HepG2 (cell line): ENCODE data around the gene GAREM1. TPM values are rescaled to one million over a fixed set of nuclear protein-coding genes. Genes with fewer than 3 reads are reported as not detected.

Source experiments
- AFF4 ChIP-seq: sonication (generic); formaldehyde crosslinking; IDR thresholded peaks from 2 replicates; pipeline ENCODE4 v1.4.0; 2020; ENCODE audit warnings: missing genetic modification reagents
- BRD4 ChIP-seq: sonication (generic); formaldehyde crosslinking; IDR thresholded peaks from 2 replicates; pipeline ENCODE4 v1.4.0; 2020; ENCODE audit warnings: missing genetic modification reagents
- ELF4 ChIP-seq: sonication (generic); formaldehyde crosslinking; IDR thresholded peaks from 2 replicates; pipeline ENCODE4 v1.5.0; 2020; ENCODE audit warnings: missing genetic modification reagents, mild to moderate bottlenecking, moderate library complexity, borderline replicate concordance
- FOXO1 ChIP-seq: sonication (generic); formaldehyde crosslinking; IDR thresholded peaks from 2 replicates; pipeline ENCODE4 v1.4.0; 2020; ENCODE audit warnings: missing genetic modification reagents
- HOXD1 ChIP-seq: sonication (generic); formaldehyde crosslinking; IDR thresholded peaks from 2 replicates; pipeline ENCODE4 v1.5.0; 2020; ENCODE audit warnings: missing genetic modification reagents
- NR3C1 ChIP-seq: sonication (generic); formaldehyde crosslinking; IDR thresholded peaks from 2 replicates; pipeline ENCODE4 v1.4.0; 2020; ENCODE audit warnings: missing genetic modification reagents
- PRDM15 ChIP-seq: sonication (generic); formaldehyde crosslinking; IDR thresholded peaks from 2 replicates; pipeline ENCODE4 v1.4.0; 2020; ENCODE audit warnings: missing genetic modification reagents
- RFX3 ChIP-seq: IDR thresholded peaks from 2 replicates; pipeline ENCODE4 v1.6.1; 2016; ENCODE audit warnings: missing biosample characterization, missing genetic modification reagents
- ZNF124 ChIP-seq: sonication (generic); formaldehyde crosslinking; IDR thresholded peaks from 2 replicates; pipeline ENCODE4 v1.4.0; 2020; ENCODE audit warnings: missing genetic modification reagents
- ZNF180 ChIP-seq: sonication (generic); formaldehyde crosslinking; IDR thresholded peaks from 2 replicates; pipeline ENCODE4 v1.4.0; 2020; ENCODE audit warnings: low read depth, missing genetic modification reagents, borderline replicate concordance
- ZNF234 ChIP-seq: sonication (generic); formaldehyde crosslinking; conservative IDR thresholded peaks from 2 replicates; pipeline ENCODE4 v1.5.1; 2020; ENCODE audit warnings: mild to moderate bottlenecking, missing genetic modification reagents
- ZNF318 ChIP-seq: sonication (generic); formaldehyde crosslinking; IDR thresholded peaks from 2 replicates; pipeline ENCODE4 v1.4.0; 2020; ENCODE audit warnings: mild to moderate bottlenecking, missing genetic modification reagents
- ZNF850 ChIP-seq: sonication (generic); formaldehyde crosslinking; conservative IDR thresholded peaks from 2 replicates; pipeline ENCODE4 v1.9.0; 2021; ENCODE audit warnings: mild to moderate bottlenecking, missing genetic modification reagents
- ZSCAN22 ChIP-seq: sonication (generic); formaldehyde crosslinking; IDR thresholded peaks from 2 replicates; pipeline ENCODE4 v1.4.0; 2020; ENCODE audit warnings: mild to moderate bottlenecking, missing genetic modification reagents
- polyA plus RNA-seq, 8 experiments: library from polyadenylated mRNA; depleted of rRNA in 3 of 8; stranded (reverse) in 7 of 8; unstranded in 1 of 8; fragments of >200 nt; fragmentation: Illumina TruSeq in 4 of 8; extraction: Trizol in 4 of 8; gene quantifications; 2 replicates each; pipeline versions ENCODE4 v1.2.1 to v1.2.3, GENCODE V29; 2011 to 2016; ENCODE audit warnings: low read depth in 4 of 8, missing spikeins in 1 of 8, mixed read lengths in 1 of 8; ENCODE audit not compliant: insufficient read depth in 1 of 8
- total RNA-seq, 5 experiments: library from RNA; depleted of rRNA; stranded (reverse); fragments of >200 nt; fragmentation: Illumina TruSeq; extraction: Trizol; gene quantifications; 2 replicates each; pipeline ENCODE4 v1.2.3, GENCODE V29; 2016; ENCODE audit warnings: low read depth in 1 of 5

The GAREM1 gene
- total and polyA plus RNA-seq, 2 of the 13 experiments (the other 11 are each of a cell fraction or from before 2014, with no cell fraction given), result 2.5 to 2.9 TPM

- TF ChIP-seq ZNF180 (no peak), PRDM15 (no peak), ZNF234 (no peak), HOXD1 (no peak), ZSCAN22 (CRISPR knock-in tag) (no peak), ELF4 (CRISPR knock-in tag) (no peak), NR3C1 (CRISPR knock-in tag) (no peak), AFF4 (CRISPR knock-in tag) (no peak), BRD4 (CRISPR knock-in tag) (no peak), ZNF318 (CRISPR knock-in tag) (no peak), ZNF124 (CRISPR knock-in tag) (no peak), ZNF850 (CRISPR knock-in tag) (no peak), FOXO1 (CRISPR knock-in tag) (peak; percentile 42; the same call in 1 of the 2 replicates), RFX3 (CRISPR knock-in tag) (no peak)
These were observed 87.4 kb downstream of the GAREM1 start (continued) for GRCh38 chr18:32383050-32383819.
